HepG2 (cell line): ENCODE data around the gene PGS1. TPM values are rescaled to one million over a fixed set of nuclear protein-coding genes. Genes with fewer than 3 reads are reported as not detected.

Experiments
- ASH2L ChIP-seq: fragments of 300-600, 200-600 bp; sonication (generic); IDR thresholded peaks from 2 replicates; pipeline ENCODE4 v1.7.0; 2017; ENCODE audit warnings: low read depth, mild to moderate bottlenecking, moderate library complexity, mixed read lengths, low read length; ENCODE audit not compliant: insufficient read length
- ATF4 ChIP-seq, 2 experiments: fragments of 450-650 bp in 1 of 2; sonication (generic) in 1 of 2; formaldehyde crosslinking; IDR thresholded peaks; 2 replicates each; pipeline versions ENCODE4 v1.5.0 to v1.8.0; 2020 to 2022; ENCODE audit warnings: mild to moderate bottlenecking in 1 of 2, missing genetic modification reagents in 1 of 2
- BCL3 ChIP-seq: sonication (generic); formaldehyde crosslinking; IDR thresholded peaks from 2 replicates; pipeline ENCODE4 v1.5.1; 2020; ENCODE audit warnings: mild to moderate bottlenecking, missing genetic modification reagents, moderate library complexity
- DRAP1 ChIP-seq: IDR thresholded peaks from 2 replicates; pipeline ENCODE4 v1.6.1; 2016; ENCODE audit warnings: missing genetic modification reagents, missing compliant biosample characterization
- HBP1 ChIP-seq: IDR thresholded peaks from 2 replicates; pipeline ENCODE4 v1.6.1; 2016; ENCODE audit warnings: low read depth, control low read depth
- HMG20B ChIP-seq: conservative IDR thresholded peaks from 2 replicates; pipeline ENCODE4 v1.6.1; 2016; ENCODE audit warnings: missing genetic modification reagents, missing compliant biosample characterization
- HOXA3 ChIP-seq: sonication (generic); formaldehyde crosslinking; IDR thresholded peaks from 2 replicates; pipeline ENCODE4 v1.5.0; 2020; ENCODE audit warnings: missing genetic modification reagents
- MAX ChIP-seq: IDR thresholded peaks from 2 replicates; pipeline ENCODE4 v1.6.1; 2012; ENCODE audit warnings: inconsistent platforms
- NFYB ChIP-seq: sonication (generic); formaldehyde crosslinking; IDR thresholded peaks from 2 replicates; pipeline ENCODE4 v1.4.0; 2020; ENCODE audit warnings: missing genetic modification reagents
- RXRB ChIP-seq: IDR thresholded peaks from 2 replicates; pipeline ENCODE4 v1.6.1; 2016; ENCODE audit warnings: borderline replicate concordance, missing genetic modification reagents, missing compliant biosample characterization
- SALL1 ChIP-seq: sonication (generic); formaldehyde crosslinking; IDR thresholded peaks from 2 replicates; pipeline ENCODE4 v1.8.0; 2022; ENCODE audit warnings: mild to moderate bottlenecking, missing genetic modification reagents
- SOX13 ChIP-seq, 3 experiments: fragments of 450-650 bp in 1 of 3; sonication (generic) in 1 of 3; formaldehyde crosslinking in 1 of 3; IDR thresholded peaks in 2 of 3; conservative IDR thresholded peaks in 1 of 3; 2 replicates each; pipeline versions ENCODE4 v1.5.0 to v1.6.1; 2016 to 2020; ENCODE audit warnings: antibody characterized with exemption in 1 of 3, mild to moderate bottlenecking in 1 of 3, missing compliant biosample characterization in 1 of 3, missing genetic modification reagents in 1 of 3, moderate library complexity in 1 of 3
- SOX5 ChIP-seq: IDR thresholded peaks from 2 replicates; pipeline ENCODE4 v1.6.1; 2016; ENCODE audit warnings: borderline replicate concordance
- SP4 ChIP-seq: sonication (generic); formaldehyde crosslinking; IDR thresholded peaks from 2 replicates; pipeline ENCODE4 v1.8.1; 2023; ENCODE audit warnings: mild to moderate bottlenecking, missing genetic modification reagents
- TFDP1 ChIP-seq: IDR thresholded peaks from 2 replicates; pipeline ENCODE4 v1.6.1; 2016; ENCODE audit warnings: missing compliant biosample characterization, missing genetic modification reagents, borderline replicate concordance
- ZFY ChIP-seq: sonication (generic); formaldehyde crosslinking; IDR thresholded peaks from 2 replicates; pipeline ENCODE4 v1.4.0; 2020; ENCODE audit warnings: missing genetic modification reagents
- ZNF281 ChIP-seq: sonication (generic); formaldehyde crosslinking; IDR thresholded peaks from 2 replicates; pipeline ENCODE4 v1.4.0; 2020; ENCODE audit warnings: missing genetic modification reagents, borderline replicate concordance
- ZNF367 ChIP-seq: sonication (generic); formaldehyde crosslinking; IDR thresholded peaks from 2 replicates; pipeline ENCODE4 v1.4.0; 2020; ENCODE audit warnings: missing genetic modification reagents, borderline replicate concordance
- ZNF563 ChIP-seq: sonication (generic); formaldehyde crosslinking; IDR thresholded peaks from 2 replicates; pipeline ENCODE4 v1.8.0; 2022; ENCODE audit warnings: mild to moderate bottlenecking, moderate library complexity, missing genetic modification reagents
- ZNF772 ChIP-seq: sonication (generic); formaldehyde crosslinking; IDR thresholded peaks from 2 replicates; pipeline ENCODE4 v1.5.0; 2020; ENCODE audit warnings: mild to moderate bottlenecking, missing genetic modification reagents
- ZSCAN25 ChIP-seq: sonication (generic); formaldehyde crosslinking; IDR thresholded peaks from 2 replicates; pipeline ENCODE4 v1.8.0; 2022; ENCODE audit warnings: mild to moderate bottlenecking, missing genetic modification reagents
- polyA plus RNA-seq, 8 experiments: library from polyadenylated mRNA; depleted of rRNA in 3 of 8; stranded (reverse) in 7 of 8; unstranded in 1 of 8; fragments of >200 nt; fragmentation: Illumina TruSeq in 4 of 8; extraction: Trizol in 4 of 8; gene quantifications; 2 replicates each; pipeline versions ENCODE4 v1.2.1 to v1.2.3, GENCODE V29; 2011 to 2016; ENCODE audit warnings: low read depth in 4 of 8, missing spikeins in 1 of 8, mixed read lengths in 1 of 8; ENCODE audit not compliant: insufficient read depth in 1 of 8
- total RNA-seq, 5 experiments: library from RNA; depleted of rRNA; stranded (reverse); fragments of >200 nt; fragmentation: Illumina TruSeq; extraction: Trizol; gene quantifications; 2 replicates each; pipeline ENCODE4 v1.2.3, GENCODE V29; 2016; ENCODE audit warnings: low read depth in 1 of 5

Gene PGS1
- total and polyA plus RNA-seq, 2 of the 13 experiments (the other 11 are each of a cell fraction or from before 2014, with no cell fraction given) = 25.9 to 31.5 TPM

GRCh38 chr17:78359997-78360370, 18.5 kb upstream of the PGS1 start, which contains the start of gene SOCS3 (continued):
- 0 out of 2 replicates have a peak, but pooled peaks have one; percentile 40 for TF ChIP-seq BCL3
- TF ChIP-seq ZNF563 (CRISPR knock-in tag) = 0 out of 2 replicates have a peak, but pooled peaks have one; percentile 24
- TF ChIP-seq ATF4 (CRISPR knock-in tag; IDR thresholded peaks at IDR 0.05) = 0 out of 4 replicates have a peak, but pooled peaks of 1 of the 2 experiments have one; percentile 70
- peak; percentile 50 for TF ChIP-seq MAX
- peak; percentile 31; the same call in 1 of the 2 replicates for TF ChIP-seq ZFY (CRISPR knock-in tag)
- TF ChIP-seq SOX13 (IDR thresholded peaks at IDR 0.05) = no peak
- peak in 1 of 2 experiments; percentile 81; a peak in 2 of 4 replicates for TF ChIP-seq SOX13 (CRISPR knock-in tag; conservative IDR thresholded peaks at IDR 0.05 in 1 of 2, IDR thresholded peaks at IDR 0.05 in 1 of 2)
- TF ChIP-seq TFDP1 (CRISPR knock-in tag) = peak; percentile 40; the same call in 1 of the 2 replicates
- TF ChIP-seq ZSCAN25 (CRISPR knock-in tag) = peak; percentile 59; the same call in 1 of the 2 replicates
- TF ChIP-seq HBP1 (CRISPR knock-in tag) = 0 out of 2 replicates have a peak, but pooled peaks have one; percentile 57
- peak; percentile 12; the same call in 1 of the 2 replicates for TF ChIP-seq HOXA3
- no peak for TF ChIP-seq ZNF772
- peak; percentile 67; the same call in 1 of the 2 replicates for TF ChIP-seq ZNF281 (CRISPR knock-in tag)
- TF ChIP-seq HMG20B (CRISPR knock-in tag) = peak; percentile 45; the same call in 1 of the 2 replicates
- TF ChIP-seq ASH2L = peak; percentile 20
- TF ChIP-seq DRAP1 (CRISPR knock-in tag) = peak; percentile 96
- TF ChIP-seq SALL1 (CRISPR knock-in tag) = peak; percentile 20; the same call in 1 of the 2 replicates
- TF ChIP-seq SP4 (CRISPR knock-in tag) = 0 out of 2 replicates have a peak, but pooled peaks have one; percentile 41
- peak; percentile 59; the same call in 1 of the 2 replicates for TF ChIP-seq RXRB
- TF ChIP-seq SOX5 = peak; percentile 51; the same call in 1 of the 2 replicates
- TF ChIP-seq NFYB (CRISPR knock-in tag) = no peak
- TF ChIP-seq ZNF367 (CRISPR knock-in tag) = no peak
